Neural cell (in vitro differentiated cells): Measurements from ENCODE around the gene MYO1D.
"Not testable (repeated sequence)": the region's sequence is repeated elsewhere in the genome, so short reads cannot be mapped to it uniquely, and the experiment has no call there.

ENCODE experiments used
- CTCF ChIP-seq: fragments of 450-650 bp; IDR thresholded peaks from 2 replicates; pipeline ENCODE4 v1.5.1; 2014; ENCODE audit warnings: antibody characterized with exemption, mild to moderate bottlenecking, moderate library complexity; ENCODE audit not compliant: poor library complexity, severe bottlenecking
- EZH2 ChIP-seq: fragments of 200-600, 300-800 bp; shearing (Covaris generic), sonication (generic); IDR thresholded peaks from 2 replicates; pipeline ENCODE4 v1.6.1; 2014; ENCODE audit warnings: antibody characterized with exemption, low read length, borderline replicate concordance, mild to moderate bottlenecking; ENCODE audit not compliant: insufficient read depth, poor library complexity, severe bottlenecking

GRCh38 chr17:32887410-32887809 lies 10.5 kb upstream of the MYO1D start:
- not testable (repeated sequence) for TF ChIP-seq EZH2, CTCF
